AG09309 (cell line): ENCODE results near the gene SPIRE2.

Experiments used
- DNase-seq: peaks from one replicate; pipeline ENCODE4 v3.0.0-alpha.2; 2010; ENCODE audit warnings: low read depth
- H3K4me3 ChIP-seq: 2 replicates; pipeline ENCODE4 v1.5.1; 2011; ENCODE audit warnings: mild to moderate bottlenecking, low read depth, low read length, moderate library complexity; ENCODE audit not compliant: control insufficient read depth
- CTCF ChIP-seq: IDR thresholded peaks from 2 replicates; pipeline ENCODE4 v1.5.1; 2011; ENCODE audit warnings: mild to moderate bottlenecking, low read depth, low read length, inconsistent platforms; ENCODE audit not compliant: insufficient read depth, control insufficient read depth; ENCODE audit errors: missing control alignments

SPIRE2 gene

GRCh38 chr16:89837014-89837546, 8.8 kb downstream of the SPIRE2 start:
- TF ChIP-seq CTCF: no peak
- no peak for DNase-seq
- H3K4me3 ChIP-seq: no peak overlapping the region

GRCh38 chr16:89841275-89841674, 13.0 kb downstream of the SPIRE2 start:
- no peak overlapping the region for H3K4me3 ChIP-seq
- TF ChIP-seq CTCF: no peak
- no peak for DNase-seq

GRCh38 chr16:89842471-89843408, 14.5 kb downstream of the SPIRE2 start:
- no peak overlapping the region for H3K4me3 ChIP-seq
- no peak for DNase-seq
- no peak for TF ChIP-seq CTCF

DNA sequence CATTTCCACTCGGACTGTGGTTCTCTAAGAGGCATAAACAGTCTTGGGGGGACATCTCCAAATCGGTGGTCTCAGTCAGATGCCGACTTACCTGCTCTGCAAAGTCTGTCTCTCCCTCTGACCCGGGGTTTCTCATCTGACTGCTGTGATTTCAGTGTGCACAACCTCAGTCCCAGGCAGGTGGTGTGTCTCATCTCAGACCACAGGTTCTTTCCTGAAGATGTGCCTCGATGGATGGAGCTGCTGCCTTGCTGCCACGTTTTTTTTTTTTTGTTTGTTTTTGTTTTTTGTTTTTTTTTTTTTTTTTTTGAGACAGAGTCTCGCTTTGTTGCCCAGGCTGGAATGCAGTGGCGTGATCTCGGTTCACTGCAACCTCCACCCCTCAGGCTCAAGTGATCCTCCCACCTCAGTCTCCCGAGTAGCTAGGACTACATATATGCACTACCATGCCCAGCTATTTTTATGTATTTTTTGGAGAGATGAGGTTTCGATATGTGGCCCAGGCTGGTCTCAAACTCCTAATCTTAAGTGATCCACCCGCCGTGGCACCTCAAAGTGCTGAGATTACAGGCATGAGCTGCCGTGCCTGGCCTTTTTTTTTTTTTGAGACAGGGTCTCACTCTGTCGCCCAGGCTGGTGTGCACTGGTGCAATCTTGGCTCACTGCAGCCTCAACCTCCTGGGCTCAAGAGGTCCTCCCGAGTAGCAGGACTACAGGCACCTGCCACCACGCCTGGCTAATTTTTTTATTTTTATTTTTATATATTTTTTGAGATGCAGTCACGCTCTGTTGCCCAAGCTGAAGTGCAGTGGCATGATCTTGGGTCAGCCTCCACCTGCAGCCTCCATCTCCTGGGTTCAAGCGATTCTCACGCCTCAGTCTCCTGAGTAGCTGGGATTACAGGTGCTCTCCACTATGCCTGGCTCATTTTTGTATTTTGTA, 15.4 kb downstream of the SPIRE2 start:
- no peak for DNase-seq
- H3K4me3 ChIP-seq: no peak overlapping the region
- TF ChIP-seq CTCF: no peak

DNA sequence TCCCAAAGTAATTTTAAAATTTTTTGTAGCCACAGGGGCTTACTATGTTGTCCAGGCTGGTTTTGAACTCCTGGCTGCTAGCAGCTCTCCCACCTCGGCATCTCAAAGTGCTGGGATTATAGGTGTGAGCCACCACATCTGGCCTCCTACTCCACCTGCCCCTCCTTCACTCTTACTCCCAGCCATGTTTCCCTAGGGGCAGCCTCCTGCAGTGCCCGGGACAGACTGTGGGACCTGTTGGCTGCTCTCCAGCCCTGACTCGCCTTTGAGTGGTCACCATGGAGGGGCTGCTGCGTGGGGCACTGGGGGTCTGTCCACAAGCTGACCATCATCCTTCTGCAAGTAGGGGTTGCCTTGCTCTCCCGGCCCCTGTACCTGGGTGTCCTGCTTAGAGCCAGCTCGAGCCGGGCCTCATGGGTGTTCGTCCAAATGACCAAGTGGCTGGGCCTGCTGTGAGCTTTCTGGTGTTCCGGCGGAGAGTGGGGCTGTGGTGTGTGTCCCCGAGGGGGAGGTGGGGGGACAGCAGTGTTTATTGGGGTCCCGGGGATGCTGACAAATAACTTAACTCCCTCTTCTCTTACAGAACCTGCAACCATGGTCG, 16.6 kb downstream of the SPIRE2 start:
- TF ChIP-seq CTCF: no peak
- H3K4me3 ChIP-seq: no peak overlapping the region
- no peak for DNase-seq

- no peak for DNase-seq
- no peak for TF ChIP-seq CTCF
- no peak overlapping the region for H3K4me3 ChIP-seq
Observed at GRCh38 chr16:89845417-89845816, 17.1 kb downstream of the SPIRE2 start.
